H1 (cell line): Measurements from ENCODE around the gene LTO1.

Experiments used
- EZH2 ChIP-seq: fragments of 200-600 bp; sonication (generic); IDR thresholded peaks from 2 replicates; pipeline ENCODE4 v1.7.1; 2012; ENCODE audit warnings: low read depth, mild to moderate bottlenecking, moderate library complexity, low read length, inconsistent platforms; ENCODE audit not compliant: severe bottlenecking
- POLR2A ChIP-seq, 2 experiments: IDR thresholded peaks; 1 replicate in 1 of 2; 2 replicates in 1 of 2; pipeline ENCODE4 v1.6.1; 2011; ENCODE audit warnings: low read depth in 2 of 2, low read length in 2 of 2, mild to moderate bottlenecking in 2 of 2; ENCODE audit errors: control extremely low read depth in 1 of 2
- POLR2AphosphoS5 ChIP-seq: IDR thresholded peaks from 2 replicates; pipeline ENCODE4 v1.6.1; 2011; ENCODE audit warnings: low read depth, low read length
- RBBP5 ChIP-seq: IDR thresholded peaks from 2 replicates; pipeline ENCODE4 v1.7.1; 2012; ENCODE audit warnings: low read depth, mild to moderate bottlenecking, inconsistent platforms, low read length, moderate library complexity, borderline replicate concordance
- SP1 ChIP-seq: IDR thresholded peaks from 2 replicates; pipeline ENCODE4 v1.6.1; 2011; ENCODE audit warnings: low read depth, low read length
- SUZ12 ChIP-seq: fragments of 200-600 bp; sonication (generic); IDR thresholded peaks from 2 replicates; pipeline ENCODE4 v1.6.1; 2012; ENCODE audit warnings: mild to moderate bottlenecking, inconsistent platforms, low read length, moderate library complexity, mixed read lengths
- YY1 ChIP-seq: IDR thresholded peaks from 2 replicates; pipeline ENCODE4 v1.6.1; 2011; ENCODE audit warnings: low read depth, mild to moderate bottlenecking, low read length
- TF ChIP-seq, protein P1 (sequence below), 3 experiments: IDR thresholded peaks; 1 replicate in 2 of 3; 2 replicates in 1 of 3; pipeline versions ENCODE4 v1.5.1 to v1.6.1; 2011; ENCODE audit warnings: low read length in 3 of 3, mild to moderate bottlenecking in 3 of 3, inconsistent platforms in 2 of 3, low read depth in 1 of 3, moderate library complexity in 1 of 3; ENCODE audit not compliant: insufficient read depth in 1 of 3; ENCODE audit errors: control extremely low read depth in 1 of 3

- TF ChIP-seq, protein P1, sequence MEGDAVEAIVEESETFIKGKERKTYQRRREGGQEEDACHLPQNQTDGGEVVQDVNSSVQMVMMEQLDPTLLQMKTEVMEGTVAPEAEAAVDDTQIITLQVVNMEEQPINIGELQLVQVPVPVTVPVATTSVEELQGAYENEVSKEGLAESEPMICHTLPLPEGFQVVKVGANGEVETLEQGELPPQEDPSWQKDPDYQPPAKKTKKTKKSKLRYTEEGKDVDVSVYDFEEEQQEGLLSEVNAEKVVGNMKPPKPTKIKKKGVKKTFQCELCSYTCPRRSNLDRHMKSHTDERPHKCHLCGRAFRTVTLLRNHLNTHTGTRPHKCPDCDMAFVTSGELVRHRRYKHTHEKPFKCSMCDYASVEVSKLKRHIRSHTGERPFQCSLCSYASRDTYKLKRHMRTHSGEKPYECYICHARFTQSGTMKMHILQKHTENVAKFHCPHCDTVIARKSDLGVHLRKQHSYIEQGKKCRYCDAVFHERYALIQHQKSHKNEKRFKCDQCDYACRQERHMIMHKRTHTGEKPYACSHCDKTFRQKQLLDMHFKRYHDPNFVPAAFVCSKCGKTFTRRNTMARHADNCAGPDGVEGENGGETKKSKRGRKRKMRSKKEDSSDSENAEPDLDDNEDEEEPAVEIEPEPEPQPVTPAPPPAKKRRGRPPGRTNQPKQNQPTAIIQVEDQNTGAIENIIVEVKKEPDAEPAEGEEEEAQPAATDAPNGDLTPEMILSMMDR (IDR thresholded peaks at IDR 0.05; ENCODE audit: control extremely low read depth in 1 of 3, insufficient read depth in 1 of 3, low read depth in 1 of 3, low read length in 3 of 3) = no peak
- TF ChIP-seq POLR2AphosphoS5 (no peak), SP1 (no peak), RBBP5 (no peak), SUZ12 (no peak), YY1 (no peak), EZH2 (no peak), POLR2A (IDR thresholded peaks at IDR 0.05; ENCODE audit: control extremely low read depth in 1 of 2, low read depth in 2 of 2, low read length in 2 of 2) (no peak)
These were observed 40.9 kb upstream of the LTO1 start for GRCh38 chr11:69716099-69716498.
